PC-3 (cell line): Measurements from ENCODE around the gene SHISA2.

Experiments
- CTCF ChIP-seq: fragments of 300-600 bp; sonication (generic); conservative IDR thresholded peaks from 2 replicates; pipeline ENCODE4 v1.5.1; 2017; ENCODE audit warnings: antibody characterized with exemption, low read depth, mild to moderate bottlenecking, low read length
- EZH2 ChIP-seq: fragments of 300-600 bp; sonication (generic); IDR thresholded peaks from one replicate; pipeline ENCODE4 v1.6.1; 2017; ENCODE audit warnings: antibody characterized with exemption, mild to moderate bottlenecking, low read length; ENCODE audit not compliant: unreplicated experiment
- EZH2phosphoT487 ChIP-seq: fragments of 300-600 bp; sonication (generic); IDR thresholded peaks from 2 replicates; pipeline ENCODE4 v1.6.1; 2018; ENCODE audit warnings: mild to moderate bottlenecking, antibody characterized with exemption, low read length, borderline replicate concordance

GRCh38 chr13:26041444-26041843 lies 10.4 kb downstream of the SHISA2 start:
- no peak for TF ChIP-seq CTCF
- no peak for TF ChIP-seq EZH2
- TF ChIP-seq EZH2phosphoT487: no peak
